SH-SY5Y (cell line): ENCODE results near the gene AP2S1.

Experiments
- GATA2 ChIP-seq: IDR thresholded peaks from 2 replicates; pipeline ENCODE4 v1.6.1; 2011; ENCODE audit warnings: mild to moderate bottlenecking, low read depth, low read length
- GATA3 ChIP-seq: IDR thresholded peaks from 2 replicates; pipeline ENCODE4 v1.6.1; 2011; ENCODE audit warnings: low read depth, mild to moderate bottlenecking, low read length, moderate library complexity

GRCh38 chr19:46821512-46822409 is 28.9 kb downstream of the AP2S1 start:
- TF ChIP-seq GATA2 (no peak), GATA3 (no peak)
